Right lobe of liver (tissue), 6 donors: ENCODE data around the gene ZNF2. TPM values are rescaled to one million over a fixed set of nuclear protein-coding genes. Genes with fewer than 3 reads are reported as not detected.
"Not testable (repeated sequence)": the region's sequence is repeated elsewhere in the genome, so short reads cannot be mapped to it uniquely, and the experiment has no call there.

Experiments used
- ATAC-seq, 4 donors: fragments of 200-7000 bp; cut with Tn5 transposase; one replicate each; pipeline ENCODE4 v1.9.1; 2020; ENCODE audit warnings: mild to moderate bottlenecking in 4 of 4, moderate library complexity in 4 of 4
- DNase-seq, 3 donors: peaks; one replicate each; pipeline ENCODE4 v3.0.0-alpha.2; 2020
- H3K27ac ChIP-seq, 3 donors: fragments of 200-600 bp; one replicate each; pipeline ENCODE4 v1.8.0; 2022
- H3K27me3 ChIP-seq, 2 donors: fragments of 200-600 bp; one replicate each; pipeline ENCODE4 v1.8.0; 2022
- H3K36me3 ChIP-seq, 4 donors: fragments of 200-600 bp; sonication (generic) in 1 of 4; one replicate each; pipeline versions ENCODE4 v1.5.1 to v1.8.0; 2017 to 2022; ENCODE audit warnings: control low read depth in 1 of 4
- H3K4me1 ChIP-seq, 4 donors: fragments of 200-600 bp; sonication (generic) in 1 of 4; one replicate each; pipeline versions ENCODE4 v1.5.1 to v1.8.0; 2017 to 2022; ENCODE audit warnings: control low read depth in 1 of 4
- H3K4me3 ChIP-seq, 3 donors: fragments of 200-600 bp; one replicate each; pipeline ENCODE4 v1.8.0; 2022
- H3K9me3 ChIP-seq, 4 donors: fragments of 200-600 bp; sonication (generic) in 1 of 4; one replicate each; pipeline versions ENCODE4 v1.5.1 to v1.8.0; 2017 to 2022; ENCODE audit warnings: control low read depth in 1 of 4
- CTCF ChIP-seq, 4 donors: fragments of 200-600 bp in 3 of 4; fragments of 450-650 bp in 1 of 4; IDR thresholded peaks; one replicate each; pipeline versions ENCODE4 v1.5.1 to v1.8.0; 2016 to 2022; ENCODE audit warnings: antibody characterized with exemption in 4 of 4, mild to moderate bottlenecking in 2 of 4
- POLR2A ChIP-seq: fragments of 450-650 bp; IDR thresholded peaks from one replicate; pipeline ENCODE4 v1.6.1; 2017; ENCODE audit warnings: antibody characterized with exemption, mild to moderate bottlenecking
- WGBS: methylation state at CpG from one replicate; pipeline ENCODE4 v1.1.6; 2018; ENCODE audit warnings: low coverage, low lambda C conversion rate; ENCODE audit not compliant: insufficient coverage; ENCODE audit errors: missing lambda C conversion rate; 5-methylcytosine and 5-hydroxymethylcytosine counted together
- intact Hi-C, 2 donors: fragments of 100-400 bp; cut with DNase I; formaldehyde crosslinking; loops; one replicate each; pipeline versions ENCODE4 v1.11.2 to v1.14.1; 2022
- total RNA-seq, 6 experiments: library from RNA; depleted of rRNA in 2 of 6; stranded (reverse); fragments of >200 nt in 2 of 6; fragmentation: NEBNext Ultra II Directional in 3 of 6; extraction: Animal tissue kit (Norgen Biotek cat#: 25700) in 3 of 6; gene quantifications; one replicate each; pipeline versions ENCODE4 v1.1.0 to v1.2.4, GENCODE V29; 2016 to 2023
- donor health status: DM: no; HTN: yes; CAD: no.
- donor health status: DM: no; HTN: no; CAD: no.
- donor health status: DM: no; HTN: no; CAD: no.
- donor health status: DM: no; HTN: yes; CAD: no.
- donor health status: DM: no; HTN: yes; CAD: no.

ZNF2 gene
- total RNA-seq, 6 experiments from 2014 or later: 1.1 to 2.0 (median 1.8) TPM

- intact Hi-C loops: no loop called here
- ATAC-seq (no peak), DNase-seq (no peak)
- H3K27ac ChIP-seq: no peak overlapping the region
- H3K4me3 ChIP-seq: no peak overlapping the region
- H3K9me3 ChIP-seq: no peaks in the 10 kb centered on the region
- no peaks in the 10 kb centered on the region for H3K4me1 ChIP-seq
- TF ChIP-seq CTCF (IDR thresholded peaks at IDR 0.05) (no peak), POLR2A (no peak)
- peaks cover 0 to 16% (median 8%) of the 10 kb centered on the region in 4 donors for H3K36me3 ChIP-seq
- H3K27me3 ChIP-seq: no peaks in the 10 kb centered on the region
- 74% methylated on average over 2 of the region's 2 CpGs for WGBS
Measured at GRCh38 chr2:95185973-95186372, 20.4 kb downstream of the ZNF2 start.

- ATAC-seq, H3K36me3 ChIP-seq, intact Hi-C loops: not testable (repeated sequence)
Measured at GRCh38 chr2:95192956-95193355, 27.3 kb downstream of the ZNF2 start.

GRCh38 chr2:95203911-95204310 lies 38.3 kb downstream of the ZNF2 start:
- no peak for ATAC-seq
- 71% methylated on average over 4 of the region's 4 CpGs for WGBS

More at GRCh38 chr2:95192956-95193355, 27.3 kb downstream of the ZNF2 start:
- not testable (repeated sequence) for H3K27me3 ChIP-seq, H3K4me3 ChIP-seq, H3K4me1 ChIP-seq, H3K9me3 ChIP-seq, H3K27ac ChIP-seq
- 14% methylated on average over 9 of the region's 15 CpGs for WGBS
- TF ChIP-seq CTCF (IDR thresholded peaks at IDR 0.05): peak; percentile 39 to 53 (median 51)
- DNase-seq: peak; percentile 60 to 68 (median 61)

DNA sequence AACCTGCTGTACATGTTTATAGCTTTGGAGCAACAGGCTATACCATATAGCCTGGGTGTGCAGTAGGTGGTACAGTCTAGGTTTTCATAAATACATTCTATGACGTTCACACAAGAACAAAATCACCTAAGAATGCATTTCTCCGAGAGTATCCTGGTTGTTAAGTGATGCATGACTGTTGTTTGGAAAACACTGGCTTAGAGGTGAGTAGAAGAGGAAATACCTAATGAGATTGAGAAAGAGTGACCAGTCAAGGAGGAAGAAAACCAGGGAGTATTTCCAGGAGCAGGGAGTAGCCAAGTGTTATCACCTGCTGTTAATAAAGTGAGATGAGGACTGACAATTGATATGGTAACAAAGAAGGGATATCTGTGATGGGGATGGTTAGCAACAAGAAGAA lies 38.8 kb downstream of the ZNF2 start:
- no peaks in the 10 kb centered on the region for H3K36me3 ChIP-seq
- no peaks in the 10 kb centered on the region for H3K27me3 ChIP-seq
- no peaks in the 10 kb centered on the region for H3K4me1 ChIP-seq
- no peak for ATAC-seq
- H3K27ac ChIP-seq: no peak overlapping the region
- 75% methylated on average over 2 of the region's 2 CpGs for WGBS
- no peak for TF ChIP-seq CTCF (IDR thresholded peaks at IDR 0.05)
- TF ChIP-seq POLR2A: no peak
- no peak overlapping the region for H3K4me3 ChIP-seq
- H3K9me3 ChIP-seq: no peaks in the 10 kb centered on the region
- intact Hi-C loops: no loop called here
- no peak for DNase-seq

More at GRCh38 chr2:95203911-95204310, 38.3 kb downstream of the ZNF2 start:
- Histone ChIP-seq H3K36me3 (no peaks in the 10 kb centered on the region), H3K27me3 (no peaks in the 10 kb centered on the region), H3K4me1 (no peaks in the 10 kb centered on the region), H3K4me3 (no peak overlapping the region), H3K9me3 (no peaks in the 10 kb centered on the region), H3K27ac (no peak overlapping the region)
- no peak for DNase-seq
- intact Hi-C loops: no loop called here
- TF ChIP-seq CTCF (IDR thresholded peaks at IDR 0.05): no peak
- no peak for TF ChIP-seq POLR2A

GRCh38 chr2:95206096-95206495 lies 40.5 kb downstream of the ZNF2 start:
- H3K27me3 ChIP-seq: no peaks in the 10 kb centered on the region
- no peaks in the 10 kb centered on the region for H3K36me3 ChIP-seq
- H3K4me1 ChIP-seq: no peaks in the 10 kb centered on the region
- no peak for TF ChIP-seq POLR2A
- TF ChIP-seq CTCF (IDR thresholded peaks at IDR 0.05): no peak
- intact Hi-C loops: no loop called here
- no peak overlapping the region for H3K4me3 ChIP-seq
- ATAC-seq (no peak), DNase-seq (no peak)
- peaks cover 0 to under 1% (median 0%) of the 10 kb centered on the region in 4 donors for H3K9me3 ChIP-seq
- 41% methylated on average over 10 of the region's 10 CpGs for WGBS
- H3K27ac ChIP-seq: no peak overlapping the region
